Measurements from ENCODE around the gene CARS1.

Gene CARS1

DNA sequence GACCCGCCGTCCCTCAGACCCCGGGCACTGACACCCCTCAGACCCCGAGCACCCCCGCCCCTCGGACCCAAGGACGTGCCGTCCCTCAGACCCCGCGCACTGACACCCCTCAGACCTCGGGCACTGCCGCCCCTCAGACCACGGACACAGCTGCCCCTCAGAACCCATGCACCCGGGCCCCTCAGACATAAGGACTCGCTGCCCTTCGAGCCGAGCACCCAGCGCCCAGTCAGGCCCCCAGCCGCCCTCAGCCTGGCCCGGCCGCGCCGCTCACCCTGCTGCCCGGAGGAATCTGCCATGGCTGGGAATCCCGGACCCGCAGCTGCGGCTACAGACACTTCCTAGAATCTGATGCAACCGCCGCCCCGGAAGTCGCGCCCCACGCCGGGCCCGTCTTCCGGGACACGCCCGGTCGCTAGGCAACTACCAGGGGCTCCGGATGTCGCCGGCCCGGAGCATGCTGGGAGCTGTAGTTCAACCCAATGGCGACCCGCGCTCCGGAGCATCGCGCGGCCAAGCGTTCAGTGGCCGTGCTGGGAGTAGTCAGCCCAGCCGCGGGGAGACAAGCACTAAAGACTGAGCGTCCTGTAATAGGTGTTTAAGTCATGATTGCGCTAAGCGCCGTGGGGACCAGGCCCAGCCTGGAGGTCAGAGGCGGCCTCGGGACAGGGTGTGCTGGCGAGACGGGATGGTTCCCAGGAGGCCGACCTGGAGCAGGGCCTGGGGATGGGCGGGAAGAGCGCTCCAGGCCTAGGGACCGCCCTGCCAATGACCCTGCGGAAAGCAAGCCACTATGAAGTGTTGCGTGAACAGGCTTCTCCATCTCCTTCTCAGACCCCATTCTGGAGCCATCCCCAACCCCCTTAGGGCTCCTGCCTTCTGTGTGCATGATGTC, at the start of gene CARS1:
Gene CARS1, minus strand, starts transcription at position 355 of the 895 bp plus-strand sequence. Its CDS starts 56 bp downstream, at position 299.
- peak; percentile 80 for DNase-seq

DNA sequence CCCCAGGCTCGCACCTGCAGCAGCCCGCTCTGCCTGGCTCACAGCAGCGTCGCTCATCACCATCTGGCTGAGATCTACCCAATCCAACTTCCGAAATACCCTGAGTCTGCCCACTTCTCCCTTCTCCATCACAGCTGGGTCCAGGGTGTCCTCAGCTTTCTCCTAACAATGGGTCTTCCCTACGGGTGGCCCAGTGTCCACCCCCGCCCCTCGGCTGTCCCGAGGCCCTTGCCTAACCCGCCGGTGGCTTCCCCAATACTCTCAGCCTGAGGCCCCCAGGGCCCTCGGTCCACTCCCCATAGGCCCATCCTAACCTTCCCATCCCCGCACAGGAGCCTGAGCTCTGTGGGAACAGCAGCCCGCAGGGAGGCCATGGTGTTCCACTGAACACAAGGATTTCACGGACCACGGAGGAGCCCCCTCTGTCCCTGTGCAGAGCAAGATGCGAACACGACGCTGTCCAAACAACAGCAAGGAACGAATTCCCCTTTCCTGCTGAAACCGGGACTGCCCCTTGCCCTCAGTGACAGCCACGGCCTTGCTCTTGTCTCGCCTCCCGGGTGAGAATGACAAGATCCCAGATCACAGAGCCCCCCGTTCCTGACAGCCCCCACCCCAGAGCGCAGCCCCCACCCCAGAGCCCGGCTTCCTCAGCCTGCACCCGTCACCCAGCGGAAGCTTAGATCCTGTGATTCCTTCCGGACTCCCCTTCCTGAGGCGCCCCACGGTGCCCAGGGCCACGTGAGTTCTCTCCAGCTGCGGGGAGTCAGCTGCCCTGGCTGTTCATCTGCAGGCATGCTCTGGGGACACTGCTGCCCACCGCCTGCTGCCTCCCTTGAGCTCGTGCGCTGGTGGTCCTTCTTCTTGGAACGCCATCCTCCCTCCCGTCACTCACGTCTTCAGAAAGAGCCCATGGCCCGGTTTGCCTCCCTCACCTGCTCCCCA, 48.8 kb upstream of the CARS1 start:
- DNase-seq: no peak

DNA sequence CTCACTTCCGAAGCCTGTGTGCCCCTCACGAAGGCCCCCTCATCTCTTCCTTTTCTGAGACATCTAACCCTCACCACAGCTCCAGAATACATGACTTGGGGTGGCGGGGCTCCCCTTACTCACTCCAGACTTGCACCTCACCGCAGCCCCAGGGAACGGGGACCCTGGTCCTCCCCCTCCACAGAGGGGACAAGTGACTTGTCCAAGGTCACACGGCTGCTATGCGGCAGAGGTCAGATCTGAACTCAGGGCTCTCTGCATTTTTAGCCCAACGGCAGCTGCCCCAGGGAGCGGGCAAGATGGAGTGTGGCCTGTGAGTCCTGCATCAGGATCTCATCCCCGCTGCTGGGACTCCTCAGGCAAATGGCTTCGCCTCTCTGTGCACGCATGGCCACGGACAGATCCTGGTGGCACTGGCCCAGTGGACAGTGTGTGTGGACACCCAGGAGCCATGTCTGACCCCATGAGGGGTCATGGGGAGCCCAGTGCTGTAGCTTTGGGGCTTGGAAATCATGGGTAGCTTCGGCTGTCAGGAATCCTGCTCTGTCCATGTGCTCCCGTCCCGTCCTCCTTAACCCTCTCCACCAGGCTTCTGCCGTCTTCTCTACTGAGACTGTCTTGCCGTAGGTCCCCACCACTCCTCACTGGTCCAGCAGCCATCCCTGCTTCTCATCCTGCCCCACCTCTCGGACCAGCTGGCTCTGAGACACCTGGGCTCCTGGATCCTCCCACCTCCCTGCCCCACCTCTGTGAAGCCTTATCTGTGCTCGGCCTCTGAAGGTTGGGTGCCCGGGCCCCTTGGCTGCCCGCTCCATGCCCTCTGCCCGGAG, 48.0 kb upstream of the CARS1 start:
- DNase-seq: no peak

DNA sequence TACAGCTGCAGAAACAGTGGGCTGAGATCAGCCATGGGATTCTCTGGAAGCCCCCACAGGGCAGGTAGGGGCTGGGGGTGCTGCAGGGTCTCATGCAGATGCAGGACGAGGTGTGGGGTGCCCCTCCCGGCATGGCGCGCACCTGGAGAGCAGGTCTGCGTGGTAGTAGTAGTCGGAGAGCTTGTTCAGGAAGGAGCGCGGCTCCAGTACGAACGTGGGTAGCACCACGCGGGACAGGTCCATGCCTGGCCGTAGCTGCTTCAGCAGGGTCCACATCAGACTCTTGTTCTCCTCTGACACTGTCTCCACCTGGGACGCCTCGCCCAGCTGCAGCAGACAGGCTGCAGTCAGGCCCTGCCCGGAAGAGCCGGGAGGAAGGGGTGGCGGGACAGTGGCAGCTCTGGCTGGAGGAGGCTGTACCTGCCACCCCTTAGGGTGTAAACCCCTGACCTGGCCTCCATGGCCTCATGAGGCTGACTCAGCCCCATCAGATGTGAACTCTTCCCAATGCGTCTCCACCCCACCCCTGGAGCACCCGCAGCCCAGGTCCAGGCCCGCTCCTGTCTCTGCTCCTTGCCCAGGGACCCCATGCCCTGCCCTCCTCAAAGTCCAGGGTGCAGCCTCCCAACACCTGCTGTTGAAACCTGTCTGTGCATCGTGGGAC, 47.0 kb upstream of the CARS1 start:
- DNase-seq: no peak

DNA sequence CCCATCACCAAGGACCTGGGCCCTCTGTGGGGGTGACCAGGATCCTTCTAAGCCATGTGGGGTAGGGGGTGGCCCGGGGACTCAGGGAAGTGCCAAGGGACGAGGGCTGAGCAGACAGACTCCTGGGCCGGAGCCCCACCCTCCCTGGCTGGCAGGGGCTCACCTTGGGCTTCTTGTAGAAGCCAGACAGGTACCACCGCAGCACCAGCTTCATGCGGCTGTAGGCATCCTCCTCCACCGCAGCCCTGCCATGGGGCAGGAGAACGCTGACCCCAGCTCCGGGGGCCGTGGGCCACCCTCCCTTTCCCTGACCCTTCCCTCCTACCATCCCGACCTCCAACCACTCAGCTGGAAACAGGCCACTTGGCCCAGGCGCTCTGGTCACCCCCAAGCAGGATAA, 45.9 kb upstream of the CARS1 start:
- DNase-seq: no peak

DNA sequence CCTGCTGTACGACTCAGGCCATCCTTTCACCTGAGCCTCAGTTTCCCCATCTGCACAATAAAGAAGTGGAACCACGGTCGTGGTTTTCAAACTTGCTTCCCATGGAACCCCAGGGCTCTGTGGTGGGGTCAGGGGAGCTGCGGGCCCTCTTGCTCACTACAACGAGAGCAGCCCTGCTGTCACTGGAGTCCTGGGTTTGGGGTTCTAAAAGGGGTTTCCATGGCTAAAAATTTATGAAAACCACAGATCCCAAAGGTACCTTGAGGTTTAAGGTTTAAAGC, 45.4 kb upstream of the CARS1 start:
- no peak for DNase-seq

DNA sequence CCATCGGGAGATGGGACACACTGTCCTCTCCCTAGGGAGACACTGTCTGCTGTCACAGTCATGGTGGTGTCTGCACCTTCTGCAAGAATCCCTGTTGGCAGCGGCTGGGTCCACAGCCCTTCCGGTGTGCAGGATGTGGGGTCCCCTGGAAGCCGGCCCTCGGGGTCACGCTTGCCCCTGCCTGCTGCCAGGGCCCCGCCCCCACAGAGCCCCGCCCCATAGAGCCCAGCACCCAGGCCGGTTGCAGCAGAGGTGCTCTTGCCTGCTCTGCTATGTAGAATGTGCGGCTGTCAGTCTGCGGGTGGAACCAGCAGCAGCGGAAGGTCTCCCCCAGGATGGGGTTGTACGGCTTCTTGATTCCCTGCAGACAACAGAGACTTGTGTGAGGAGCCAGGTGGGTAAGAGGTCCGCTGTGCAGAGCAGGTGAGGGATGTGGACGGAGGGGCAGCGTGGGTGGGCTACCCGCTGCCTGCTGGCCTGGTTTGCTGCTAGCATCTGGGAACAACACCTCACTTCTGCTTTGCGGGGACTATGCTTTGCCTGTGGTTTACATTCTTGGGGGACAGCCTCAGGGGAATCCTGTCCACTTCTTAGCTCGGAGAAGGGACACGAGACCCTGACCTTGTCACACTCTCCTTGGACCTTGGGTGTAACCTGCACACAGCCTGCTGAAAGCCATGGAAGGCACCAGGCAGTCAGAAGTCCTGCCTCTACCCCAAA, 44.9 kb upstream of the CARS1 start:
- no peak for DNase-seq

DNA sequence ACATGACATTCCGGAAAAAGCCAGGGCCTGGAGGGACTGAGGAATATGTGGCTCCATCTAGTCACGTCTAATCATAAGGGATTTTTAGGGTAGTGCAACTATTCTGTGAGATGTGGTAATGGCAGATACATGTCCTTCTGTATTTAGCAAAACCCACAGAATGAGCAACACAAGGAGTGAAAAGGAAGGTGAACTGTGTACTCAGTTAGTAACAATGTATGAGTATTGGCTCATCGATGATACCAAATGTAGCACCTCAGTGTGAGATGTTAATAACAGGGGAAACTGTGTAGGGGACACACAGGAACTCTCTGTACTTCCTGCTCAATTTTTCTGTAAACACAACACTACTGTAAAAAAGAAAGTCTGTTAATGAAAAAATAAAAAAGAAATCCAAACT, 42.0 kb upstream of the CARS1 start:
- no peak for DNase-seq

DNA sequence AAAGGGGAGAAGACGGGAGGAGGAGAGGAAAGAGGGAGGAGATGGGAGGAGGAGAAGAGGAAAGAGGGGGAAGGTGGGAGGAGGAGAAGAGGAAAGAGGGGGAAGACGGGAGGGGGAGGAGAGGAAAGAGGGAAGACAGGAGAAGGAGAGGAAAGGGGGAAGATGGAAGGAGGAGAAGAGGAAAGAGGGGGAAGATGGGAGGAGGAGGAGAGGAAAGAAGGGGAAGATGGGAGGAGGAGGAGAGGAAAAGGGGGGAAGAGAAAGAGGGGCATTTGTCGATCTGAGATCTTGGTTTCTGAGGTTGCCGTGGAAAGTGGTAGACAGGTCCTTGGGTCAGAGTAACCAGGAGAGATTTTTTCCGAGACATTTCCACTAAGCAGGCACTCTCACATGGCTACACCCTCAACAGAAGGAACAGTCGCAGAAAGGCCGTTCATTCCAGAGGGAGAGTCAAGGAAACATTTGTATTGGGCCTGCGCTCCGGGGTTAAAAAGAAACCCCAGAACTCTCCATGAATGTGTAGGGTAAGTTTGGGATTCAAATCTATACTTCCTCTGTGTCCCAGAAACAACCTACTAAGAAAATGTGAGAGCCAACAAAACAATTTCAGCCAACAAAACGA, 39.8 kb upstream of the CARS1 start:
- DNase-seq: no peak

DNA sequence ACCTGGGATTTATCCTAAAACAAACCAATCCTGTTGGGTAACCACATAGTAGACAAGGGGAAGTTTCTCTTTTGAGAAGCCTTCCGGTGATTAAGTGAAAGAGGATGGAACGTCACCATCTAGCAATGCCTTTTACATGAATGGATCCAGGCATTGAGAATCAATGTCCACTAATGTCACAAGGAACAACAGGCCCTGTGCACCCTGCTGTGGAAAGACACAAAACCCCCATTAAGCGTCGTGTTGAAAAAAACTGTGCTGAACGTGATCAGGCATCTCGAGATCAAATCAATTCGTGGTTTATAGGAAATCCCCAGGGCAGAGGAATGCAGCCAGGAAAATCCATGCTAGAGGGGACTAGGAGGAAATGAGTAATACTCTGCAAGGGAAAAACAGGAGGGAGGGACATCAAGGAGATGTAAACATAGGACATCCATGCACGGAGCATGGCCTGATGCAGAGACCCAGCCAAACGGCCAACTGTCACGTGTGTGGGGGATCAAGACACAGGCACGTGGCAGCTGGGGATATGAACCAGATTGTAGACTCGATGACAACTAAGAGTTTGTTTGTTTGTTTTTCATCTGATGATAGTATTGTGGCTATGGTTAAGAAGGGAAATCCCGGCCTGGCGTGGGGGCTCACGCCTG, 38.6 kb upstream of the CARS1 start:
- no peak for DNase-seq

DNA sequence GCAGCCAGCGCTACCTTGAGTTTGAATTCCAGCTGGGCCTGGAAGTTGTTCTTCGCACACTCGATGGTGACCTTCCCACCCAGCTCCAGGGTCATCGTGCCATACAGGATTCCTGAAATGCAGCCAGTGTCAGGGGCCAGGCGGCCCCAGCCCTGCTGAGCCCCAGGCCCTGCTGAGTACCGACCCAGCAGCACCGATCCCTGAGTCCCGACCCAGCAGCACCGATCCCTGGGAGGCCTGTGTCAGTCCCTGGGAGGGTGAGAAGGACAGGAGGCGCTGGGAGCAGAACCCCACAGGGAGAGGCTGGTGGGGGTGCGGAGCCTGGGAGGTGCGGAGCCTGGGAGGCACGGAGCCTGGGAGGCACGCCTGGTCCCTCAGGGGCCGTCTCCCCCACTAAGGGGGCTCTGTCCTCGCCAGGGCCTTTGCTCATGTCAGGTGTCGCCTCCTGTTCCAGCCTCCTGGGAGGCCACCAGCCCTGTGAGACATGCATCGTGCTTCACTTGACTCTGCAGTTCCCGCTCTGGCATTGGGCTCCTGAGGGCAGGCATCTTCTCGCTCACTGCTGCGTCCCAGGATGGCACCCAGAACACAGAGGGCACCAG, 37.1 kb upstream of the CARS1 start:
- no peak for DNase-seq

DNA sequence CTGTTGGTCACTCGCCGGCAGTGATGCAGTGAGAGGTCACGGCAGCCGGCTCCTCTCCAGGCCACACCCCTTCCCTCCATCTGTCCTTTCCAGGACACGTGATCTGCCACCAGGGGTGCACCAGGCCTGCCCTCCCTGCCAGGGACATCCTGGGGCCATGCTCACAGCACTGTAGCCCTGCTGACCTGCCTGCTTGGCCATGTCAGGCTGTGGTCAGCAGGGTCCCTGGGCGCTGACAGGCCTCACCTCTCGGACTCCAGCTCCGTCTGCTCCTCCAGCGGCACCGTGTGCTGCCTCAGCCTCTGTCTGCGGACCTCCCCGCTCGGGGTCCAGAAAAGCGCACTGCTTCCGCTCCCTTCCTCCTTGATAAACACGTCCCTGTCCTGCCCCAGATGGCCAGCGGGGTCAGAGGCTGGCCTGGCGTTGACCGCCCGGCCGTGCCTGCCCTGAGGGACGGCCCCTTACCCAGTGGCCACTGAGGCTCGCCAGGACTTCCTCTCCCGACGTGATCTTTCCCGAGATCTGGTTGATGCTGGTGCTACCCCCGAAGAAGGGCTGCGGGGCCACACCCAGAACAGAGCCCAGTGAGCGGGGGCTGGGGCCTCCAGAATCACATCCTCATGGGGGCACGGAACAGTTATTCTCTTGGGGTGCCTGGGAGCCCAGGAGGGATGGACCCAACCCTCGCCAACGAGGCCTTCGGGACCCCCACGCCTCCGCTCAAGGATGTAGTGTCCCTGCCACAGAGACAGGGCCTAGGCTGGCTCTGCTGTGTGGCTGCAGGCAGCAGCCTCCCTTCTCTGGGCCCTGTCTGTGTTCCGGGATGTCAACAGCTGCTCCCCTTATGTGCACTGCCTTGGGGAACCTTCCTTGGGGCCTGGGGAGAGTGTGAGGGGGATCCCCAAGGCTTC, 36.3 kb upstream of the CARS1 start:
- no peak for DNase-seq

DNA sequence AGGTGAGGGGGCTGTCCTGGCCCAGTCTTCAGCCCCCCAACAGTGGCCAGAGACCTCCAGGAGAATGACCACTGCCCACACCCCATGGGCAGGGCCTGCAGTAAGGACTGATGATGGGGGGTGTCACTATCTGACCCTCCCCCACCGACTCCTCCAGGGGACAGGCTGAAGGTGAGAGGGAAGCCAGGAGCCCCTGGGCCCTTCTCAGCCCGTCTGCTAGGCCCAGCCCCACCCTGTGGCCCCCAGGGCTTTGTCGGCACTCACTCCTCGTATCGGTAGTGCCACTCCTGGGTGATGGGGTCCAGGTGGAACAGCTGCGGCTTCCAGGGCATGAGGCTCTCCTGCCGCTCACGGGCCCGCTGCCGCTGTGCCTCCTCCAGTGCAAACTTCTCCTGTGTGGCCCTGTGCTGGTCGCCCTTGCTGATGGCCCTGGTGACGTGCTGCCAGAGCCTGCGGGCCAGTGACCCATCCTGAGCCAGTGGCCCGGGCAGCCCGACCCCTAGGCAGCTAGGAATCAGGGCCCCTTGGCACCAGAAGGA, 35.4 kb upstream of the CARS1 start:
- no peak for DNase-seq

DNA sequence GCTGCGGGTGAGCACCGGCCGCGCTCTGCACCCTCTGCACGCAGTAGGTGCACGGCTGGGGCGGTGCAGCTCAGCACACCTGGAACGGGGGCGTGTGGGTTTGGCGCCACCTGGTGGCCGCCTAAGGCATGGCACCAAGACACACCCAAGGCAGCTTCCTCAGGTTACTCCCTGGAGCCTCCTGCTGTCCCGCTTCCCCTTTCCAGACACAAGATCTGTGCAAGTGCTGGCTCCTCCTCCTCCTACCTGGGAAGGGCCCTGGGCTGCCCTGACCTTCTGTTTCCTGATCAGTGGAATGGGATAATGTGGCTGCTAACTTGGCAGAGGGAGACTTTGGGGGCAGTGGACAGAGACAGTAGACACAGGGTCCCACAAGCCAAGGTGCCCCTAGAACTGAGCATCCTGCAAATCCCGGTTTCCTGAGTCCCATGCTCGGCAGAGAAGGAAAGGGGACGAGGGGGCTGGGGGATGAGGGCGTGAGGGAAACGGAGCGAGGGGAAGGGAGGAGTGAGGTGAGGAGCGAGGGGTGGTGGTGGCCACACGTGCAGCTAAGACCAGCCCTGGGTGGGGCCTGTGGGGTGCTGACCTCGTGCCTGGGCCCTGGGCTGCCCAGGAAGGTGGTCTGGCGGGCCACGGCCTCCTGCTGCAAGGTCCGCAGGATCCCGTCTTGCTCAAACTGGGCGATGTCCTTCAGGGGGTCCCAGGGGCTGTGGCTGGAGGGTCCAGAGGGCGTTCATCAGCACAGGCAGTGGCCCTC, 34.8 kb upstream of the CARS1 start:
- DNase-seq: peak; percentile 35

DNA sequence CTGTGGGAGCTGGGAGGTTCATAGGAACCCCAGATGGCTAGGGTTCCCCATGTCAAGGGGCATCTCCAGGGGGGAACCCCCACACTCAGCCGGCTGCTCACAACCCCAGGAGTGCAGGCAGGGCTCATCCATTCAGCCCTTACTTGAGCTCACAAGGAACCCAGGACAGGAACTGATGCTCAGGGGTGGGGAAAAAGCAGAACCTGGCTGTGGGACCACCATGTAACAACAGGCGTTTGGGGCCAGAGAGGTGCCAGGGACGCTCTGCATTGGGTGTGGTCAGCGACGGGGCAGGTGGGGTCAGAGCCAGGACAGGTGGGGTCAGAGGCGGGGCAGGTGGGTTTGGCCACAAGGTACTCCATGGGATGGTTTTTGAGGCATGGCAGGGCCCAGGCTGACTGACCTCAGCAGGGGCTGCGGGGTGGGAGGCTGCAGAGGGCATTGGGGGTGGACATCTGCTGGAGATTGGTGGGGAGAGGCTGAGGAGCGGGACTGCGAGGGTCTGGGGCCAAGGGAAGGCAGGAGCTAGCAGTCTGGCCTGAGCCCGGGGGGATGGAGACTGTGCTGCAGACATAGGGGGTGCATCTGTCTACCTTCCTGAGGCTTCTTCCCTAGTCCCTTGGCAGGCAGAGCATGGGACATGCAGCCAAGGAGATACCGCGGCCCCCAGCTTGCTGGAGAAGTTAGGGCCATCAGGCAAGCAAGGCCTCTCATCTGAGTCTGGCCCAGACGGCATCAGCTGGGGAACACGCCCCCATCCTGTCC, 34.0 kb upstream of the CARS1 start:
- DNase-seq: no peak

DNA sequence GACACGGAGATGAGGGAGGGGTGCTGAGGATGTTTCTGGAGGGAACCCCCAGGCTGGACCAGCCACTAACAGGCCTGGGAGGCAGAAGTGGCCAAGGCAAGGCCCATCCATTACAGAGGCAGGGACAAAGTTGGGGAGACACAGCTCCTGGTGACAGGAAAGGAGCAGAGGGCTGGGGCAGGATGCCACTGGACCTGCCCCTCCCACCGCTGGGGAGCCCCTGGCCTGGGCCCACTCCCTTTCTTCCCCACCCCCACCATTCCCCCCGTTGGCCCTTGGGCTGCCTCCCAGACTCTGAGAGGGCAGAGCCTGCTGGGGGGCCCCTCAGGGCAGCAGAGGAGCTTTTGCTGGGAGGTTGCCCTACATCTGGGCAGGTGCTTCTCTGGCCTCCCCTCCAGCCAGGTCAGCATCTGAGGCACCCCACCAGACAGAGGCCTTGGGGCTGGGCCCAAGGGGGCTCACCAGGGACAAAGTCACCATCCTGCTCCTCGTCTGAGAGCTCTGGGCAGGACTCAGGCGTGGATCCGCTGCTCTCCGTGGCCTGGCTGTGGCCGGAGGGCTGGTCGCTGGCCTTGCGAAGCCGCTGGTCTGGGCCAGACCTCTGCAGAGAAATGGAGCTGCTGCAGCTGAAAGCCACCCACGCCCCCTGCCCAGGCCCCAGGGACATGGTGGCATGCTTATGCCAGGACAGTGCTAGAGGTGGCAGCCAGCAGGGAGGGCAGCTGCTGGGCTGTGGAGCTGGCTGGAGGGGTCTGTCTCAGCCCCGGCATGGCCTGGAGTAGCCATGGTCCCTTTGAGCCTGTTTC, 33.1 kb upstream of the CARS1 start:
- DNase-seq: no peak
